Fibroblast of villous mesenchyme (primary cell): Measurements from ENCODE around the gene TTLL11. TPM values are rescaled to one million over a fixed set of nuclear protein-coding genes. Genes with fewer than 3 reads are reported as not detected.

Experiments used
- DNase-seq: peaks from one replicate; pipeline ENCODE4 v3.0.0-alpha.2; 2010; ENCODE audit warnings: low read depth
- H3K4me3 ChIP-seq: 2 replicates; pipeline ENCODE4 v1.5.1; 2011; ENCODE audit warnings: low read depth, mild to moderate bottlenecking, low read length
- CTCF ChIP-seq: IDR thresholded peaks from 2 replicates; pipeline ENCODE4 v1.5.1; 2012; ENCODE audit warnings: low read depth, mild to moderate bottlenecking, low read length; ENCODE audit not compliant: insufficient read depth
- total RNA-seq: library from RNA; depleted of rRNA; stranded (reverse); fragments of >200 nt; gene quantifications from 2 replicates; pipeline ENCODE4 v1.2.3, GENCODE V29; 2012

The TTLL11 gene
- total RNA-seq, 1 donor: 4.3 TPM

DNA sequence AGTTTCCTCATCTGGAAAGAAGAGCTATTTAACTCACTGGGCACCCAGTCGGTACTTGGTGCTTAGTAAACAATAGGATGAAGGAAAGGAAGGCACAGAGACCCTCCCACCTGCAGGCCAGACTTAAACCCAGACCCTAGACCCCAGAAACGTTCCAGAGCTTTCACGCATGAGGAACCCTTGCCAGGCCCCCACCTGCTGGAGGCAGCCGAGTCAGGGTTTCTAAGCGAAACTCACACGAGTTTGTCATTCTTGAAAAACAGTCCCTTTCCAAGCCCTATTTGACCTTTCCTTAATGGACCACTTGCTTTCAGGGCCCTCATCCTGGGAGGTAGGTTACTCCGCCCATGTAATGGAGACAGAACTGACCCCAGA lies 35.8 kb upstream of the TTLL11 start:
- no peak for TF ChIP-seq CTCF
- DNase-seq: no peak
- no peak overlapping the region for H3K4me3 ChIP-seq

- no peak for DNase-seq
- no peak for TF ChIP-seq CTCF
- no peak overlapping the region for H3K4me3 ChIP-seq
Measured at GRCh38 chr9:122128007-122128968, 35.2 kb upstream of the TTLL11 start.

- TF ChIP-seq CTCF: no peak
- H3K4me3 ChIP-seq: no peak overlapping the region
- DNase-seq: no peak
Measured at GRCh38 chr9:122127396-122127798, 34.3 kb upstream of the TTLL11 start.

DNA sequence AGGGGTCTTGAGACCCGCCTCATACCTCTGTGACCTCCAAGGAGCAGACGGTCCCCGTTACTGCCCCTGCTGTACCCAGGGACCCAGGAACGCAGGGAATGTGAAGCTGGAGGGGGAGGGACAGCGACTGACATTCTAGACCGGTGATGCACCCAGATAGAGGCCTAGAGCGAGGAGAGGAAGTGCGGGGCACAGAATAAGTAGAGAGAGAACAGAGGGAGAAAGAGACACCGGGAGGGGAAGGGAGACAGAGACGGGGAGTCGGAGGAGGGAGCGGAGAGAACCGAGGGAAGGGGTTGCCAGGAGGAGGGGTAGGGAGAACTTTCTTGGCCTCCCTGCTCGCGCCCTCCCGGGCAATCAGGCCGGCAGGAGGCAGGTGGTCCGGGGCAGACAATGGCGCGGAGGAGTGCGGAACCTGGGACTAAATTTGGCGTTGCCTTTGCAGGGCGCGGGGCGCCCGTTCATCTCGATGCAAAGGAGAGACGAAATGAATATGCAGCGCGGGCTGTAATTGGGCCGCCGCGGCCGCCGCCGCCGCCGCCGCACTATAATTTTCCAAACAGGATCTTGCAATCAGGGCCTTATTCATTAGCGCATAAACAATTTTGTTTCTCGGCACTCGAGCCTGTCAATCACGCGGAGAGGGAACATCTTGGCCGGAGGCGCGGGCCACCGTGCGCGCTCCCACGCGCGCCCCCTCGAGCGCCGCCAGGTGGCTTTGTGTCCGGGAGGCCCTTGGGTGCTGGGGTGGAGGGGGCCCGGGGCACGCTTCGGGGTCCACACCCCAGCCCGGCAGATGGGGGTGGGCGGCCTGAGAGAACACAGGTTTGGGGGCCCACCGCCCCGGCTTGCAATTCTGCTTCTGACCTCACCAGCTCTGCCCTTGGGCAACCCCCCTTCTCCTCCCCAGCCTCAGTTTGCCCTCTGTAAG lies 33.5 kb upstream of the TTLL11 start:
- H3K4me3 ChIP-seq: peak overlapping the region; percentile 42
- peak; percentile 1 for TF ChIP-seq CTCF
- no peak for DNase-seq

DNA sequence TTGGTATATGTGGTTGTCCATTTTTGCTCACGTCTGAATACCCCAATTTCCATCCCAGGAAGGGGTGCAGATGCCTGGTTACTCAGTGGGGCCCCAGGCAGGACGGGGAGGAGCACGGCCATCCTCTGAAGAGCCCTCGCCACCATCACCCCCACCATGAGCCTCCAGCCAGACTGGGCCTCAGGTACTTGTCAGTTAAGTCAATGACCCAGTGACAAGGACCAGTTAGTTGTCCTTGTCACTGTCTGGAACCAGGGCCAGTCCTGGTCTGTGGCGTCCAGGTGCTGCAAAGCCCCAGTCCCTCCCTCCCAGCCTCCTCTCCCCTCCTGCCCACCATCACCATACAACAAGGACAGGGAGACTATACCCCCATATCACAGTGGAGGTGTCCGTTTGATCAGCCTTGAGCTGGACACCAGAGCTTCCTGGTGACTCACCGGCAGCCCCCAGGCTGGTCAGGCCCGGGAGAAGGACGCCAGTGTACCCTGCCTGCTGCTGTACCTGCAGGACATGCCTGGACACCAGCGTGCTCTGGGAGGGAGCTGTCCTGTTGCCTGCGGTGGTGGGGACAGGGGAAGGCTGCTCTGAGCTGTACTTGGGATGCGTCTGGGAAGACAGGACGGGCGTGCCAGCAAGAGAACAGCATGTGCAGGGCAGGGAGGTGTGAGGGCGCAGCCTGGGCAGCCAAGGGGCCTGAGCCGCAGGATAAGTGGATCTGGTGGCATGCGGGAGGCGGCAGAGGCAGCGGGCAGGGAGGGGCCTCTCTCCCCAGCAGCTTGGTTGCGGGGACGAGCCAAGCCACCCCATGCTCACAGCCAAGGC lies 32.6 kb upstream of the TTLL11 start:
- no peak overlapping the region for H3K4me3 ChIP-seq
- no peak for TF ChIP-seq CTCF
- no peak for DNase-seq

DNA sequence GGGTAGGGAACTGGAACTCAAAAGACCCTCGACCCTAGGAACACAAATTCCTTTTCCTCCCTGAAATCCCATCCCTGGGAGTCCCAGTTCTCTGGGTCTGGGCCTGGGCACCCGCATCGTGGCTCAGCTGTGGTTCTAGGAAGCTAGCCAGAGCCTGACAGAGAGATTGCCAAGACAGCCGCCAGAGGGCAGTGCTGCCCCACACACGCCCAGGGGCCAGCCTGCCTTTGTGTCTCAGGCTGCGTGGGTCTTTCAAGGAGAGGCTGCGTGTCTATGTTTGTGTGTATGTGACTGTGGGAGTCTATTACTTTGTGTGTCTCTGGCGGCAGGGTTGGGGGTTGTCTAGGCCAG lies 32.0 kb upstream of the TTLL11 start:
- TF ChIP-seq CTCF: peak; percentile 93
- DNase-seq: peak; percentile 71

More for the DNA sequence above, 32.0 kb upstream of the TTLL11 start:
- H3K4me3 ChIP-seq: no peak overlapping the region
